HG03342 (cell line): ENCODE results near the gene PHACTR2.

Experiments
- ATAC-seq: cut with Tn5 transposase; IDR thresholded peaks from one replicate; pipeline ENCODE4 v1.9.1; 2021; ENCODE audit warnings: mild to moderate bottlenecking, moderate library complexity; ENCODE audit not compliant: unreplicated experiment

Gene PHACTR2

GRCh38 chr6:143696664-143697000 lies 18.9 kb downstream of the PHACTR2 start:
- no peak for ATAC-seq

- ATAC-seq: no peak
Observed at GRCh38 chr6:143697076-143697800, 19.5 kb downstream of the PHACTR2 start.

GRCh38 chr6:143698329-143698728 lies 20.6 kb downstream of the PHACTR2 start:
- ATAC-seq: no peak

- ATAC-seq: no peak
Observed at GRCh38 chr6:143698759-143699429, 21.1 kb downstream of the PHACTR2 start.

DNA sequence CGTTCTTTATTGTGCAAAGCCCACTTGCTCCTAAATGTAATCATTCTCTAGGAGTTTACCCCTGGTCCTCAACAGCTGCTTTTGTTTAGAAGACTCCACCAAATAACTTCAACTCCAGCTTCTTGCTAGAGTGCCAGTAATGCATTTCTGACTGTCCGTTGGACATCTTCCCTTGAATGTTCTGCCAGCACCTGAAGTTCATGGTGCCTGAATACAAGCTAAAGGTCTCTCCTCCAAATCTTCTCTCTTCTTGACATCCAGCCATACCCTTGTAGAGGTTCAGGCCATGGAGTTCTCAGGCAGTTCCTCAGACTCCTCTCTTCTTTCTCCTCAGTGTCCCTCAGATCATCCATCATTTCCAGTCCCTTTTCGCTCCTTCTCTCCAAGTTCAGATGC lies 21.7 kb downstream of the PHACTR2 start:
- ATAC-seq: no peak

DNA sequence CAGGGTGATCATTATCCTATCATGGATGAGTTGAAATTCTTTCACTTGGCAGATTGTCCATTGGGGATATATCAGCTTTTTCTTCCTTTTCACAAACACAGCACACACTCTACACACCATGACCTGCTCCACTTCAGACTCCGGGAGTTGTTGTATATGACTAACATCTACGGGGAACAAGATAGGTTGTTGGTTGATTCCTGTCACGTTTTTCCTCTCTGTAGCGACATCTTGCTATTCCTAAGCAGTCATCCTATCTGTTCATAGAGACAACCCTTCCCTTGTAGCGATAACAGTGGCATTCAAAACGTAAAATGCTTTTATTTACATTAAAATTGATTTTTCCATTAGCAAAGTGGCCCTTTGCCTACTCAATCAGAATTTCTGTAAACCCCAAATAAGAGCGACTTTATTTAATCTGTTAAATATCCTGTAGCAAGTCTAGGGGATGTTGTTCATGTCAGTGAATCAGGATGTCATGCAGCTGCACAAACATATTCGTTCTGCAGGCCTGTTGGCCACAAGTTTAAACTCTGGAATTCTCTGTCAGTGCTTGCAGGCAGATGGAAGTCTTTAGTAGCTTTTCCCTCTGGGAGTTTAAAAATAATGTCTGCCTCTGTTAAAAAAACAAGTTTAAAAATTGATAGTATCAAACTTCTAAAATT lies 23.1 kb downstream of the PHACTR2 start:
- ATAC-seq: no peak

- ATAC-seq: no peak
Observed at GRCh38 chr6:143701349-143702234, 23.8 kb downstream of the PHACTR2 start.

GRCh38 chr6:143705569-143705968 lies 27.8 kb downstream of the PHACTR2 start:
- ATAC-seq: no peak

DNA sequence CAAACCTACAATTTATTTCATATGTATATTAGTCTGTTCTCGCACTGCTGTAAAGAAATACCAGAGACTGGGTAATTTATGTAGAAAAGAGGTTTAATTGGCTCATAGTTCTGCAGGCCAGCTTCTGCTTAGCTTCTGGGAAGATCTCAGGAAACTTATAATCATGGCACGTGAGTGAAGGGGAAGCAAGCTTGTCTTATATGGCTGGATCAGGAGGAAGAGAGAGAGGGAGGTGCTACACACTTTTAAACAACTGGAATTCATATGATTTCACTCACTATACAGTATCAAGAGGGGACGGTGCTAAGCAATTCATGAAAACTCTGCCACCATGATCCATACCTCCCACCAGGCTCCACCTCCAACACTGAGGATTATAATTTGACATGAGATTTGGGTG lies 29.9 kb downstream of the PHACTR2 start:
- no peak for ATAC-seq

DNA sequence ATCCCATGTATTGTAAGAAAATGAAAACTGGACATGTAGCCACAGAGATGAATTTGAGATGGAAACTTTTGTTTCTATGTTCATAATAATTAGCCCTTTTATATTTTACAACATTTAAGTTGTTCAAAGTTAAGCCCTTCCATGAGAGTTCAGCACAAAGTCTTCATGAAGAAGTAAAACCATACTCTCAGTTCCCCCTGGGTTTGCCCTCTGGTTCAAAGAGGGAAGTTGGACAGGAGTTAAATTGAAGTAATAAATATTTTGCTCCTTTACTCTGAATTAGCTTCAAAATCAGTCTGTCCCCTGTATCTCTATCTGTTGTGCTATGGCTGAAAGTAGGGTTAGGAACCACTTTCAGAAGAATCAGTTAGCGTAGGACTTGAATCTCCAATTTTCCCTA lies 31.1 kb downstream of the PHACTR2 start:
- ATAC-seq: no peak

DNA sequence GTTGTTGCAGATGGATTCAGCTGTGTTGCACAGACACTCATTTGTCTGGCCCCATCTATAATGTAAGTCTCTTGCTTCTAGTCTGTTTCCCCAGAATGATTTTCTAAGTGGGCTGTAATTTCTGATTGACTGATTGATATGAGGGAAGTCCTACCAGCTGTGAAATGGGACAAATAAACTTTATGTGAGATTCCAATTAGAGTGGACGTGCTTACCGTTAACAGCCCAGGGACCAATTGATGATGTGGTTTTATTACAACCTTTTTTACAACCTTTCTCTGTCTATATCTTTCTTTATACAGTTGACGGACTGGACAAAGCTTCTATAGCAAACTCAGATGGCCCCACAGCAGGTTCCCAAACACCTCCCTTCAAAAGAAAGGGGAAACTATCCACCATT lies 33.9 kb downstream of the PHACTR2 start:
- no peak for ATAC-seq

GRCh38 chr6:143718472-143718871 lies 40.7 kb downstream of the PHACTR2 start:
- no peak for ATAC-seq

- ATAC-seq: no peak
Observed at GRCh38 chr6:143721642-143722041, 43.9 kb downstream of the PHACTR2 start.

DNA sequence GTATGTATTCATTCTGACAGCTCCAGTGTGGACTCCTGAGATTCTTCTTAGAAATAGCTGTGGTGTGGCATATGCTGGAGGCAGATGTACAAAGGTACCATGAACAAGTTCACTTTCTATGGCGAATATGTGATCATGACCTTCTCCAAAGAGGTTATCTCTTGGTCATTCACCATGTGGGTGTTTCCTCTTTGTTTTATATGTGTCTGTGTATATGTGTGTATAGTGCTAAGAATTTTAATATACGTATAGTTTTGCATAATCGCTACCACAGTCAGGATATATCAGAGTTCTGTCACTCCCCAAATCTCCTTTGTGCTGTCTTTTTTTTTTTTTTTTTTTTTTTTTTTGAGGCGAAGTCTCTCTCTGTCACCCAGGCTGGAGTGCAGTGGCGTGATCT lies 47.1 kb downstream of the PHACTR2 start:
- no peak for ATAC-seq

GRCh38 chr6:143726015-143726647 lies 48.4 kb downstream of the PHACTR2 start:
- no peak for ATAC-seq

DNA sequence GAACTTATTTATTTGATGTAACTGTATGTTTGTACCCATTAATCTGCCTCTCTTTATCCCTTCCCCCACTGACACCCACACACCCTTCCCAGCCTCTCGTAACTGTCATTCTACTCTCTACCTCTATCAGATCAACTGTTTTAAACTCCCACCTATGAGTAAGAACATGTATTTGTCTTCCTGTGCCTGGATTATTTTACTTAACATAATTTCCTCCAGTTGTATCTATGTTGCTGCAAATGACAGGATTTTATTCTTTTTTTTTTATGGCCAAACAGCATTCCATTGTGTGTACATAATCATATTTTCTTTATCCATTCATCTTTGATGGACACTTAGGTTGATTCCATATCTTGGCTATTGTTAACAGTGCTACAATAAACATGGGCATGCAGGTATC lies 49.3 kb downstream of the PHACTR2 start:
- ATAC-seq: no peak

- no peak for ATAC-seq
Observed at GRCh38 chr6:143731789-143732188, 54.0 kb downstream of the PHACTR2 start.

DNA sequence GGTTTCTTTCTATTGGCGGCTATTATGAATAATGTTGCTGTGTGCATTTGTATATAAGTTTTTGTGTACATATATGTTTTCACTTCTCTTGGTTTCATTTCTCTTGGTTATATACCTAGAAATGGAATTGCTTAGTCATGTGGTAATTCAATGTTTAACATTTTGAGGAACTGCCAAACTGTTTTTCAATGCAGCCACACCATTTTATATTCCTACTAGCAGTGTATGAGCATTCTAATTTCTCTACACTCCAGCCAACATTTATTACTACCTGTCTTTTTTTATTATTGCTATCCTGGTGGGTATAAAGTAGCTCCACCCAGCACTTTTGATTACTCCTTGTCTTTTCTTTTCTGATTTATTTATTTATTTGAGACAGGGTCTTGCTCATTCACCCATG lies 54.8 kb downstream of the PHACTR2 start:
- ATAC-seq: no peak

DNA sequence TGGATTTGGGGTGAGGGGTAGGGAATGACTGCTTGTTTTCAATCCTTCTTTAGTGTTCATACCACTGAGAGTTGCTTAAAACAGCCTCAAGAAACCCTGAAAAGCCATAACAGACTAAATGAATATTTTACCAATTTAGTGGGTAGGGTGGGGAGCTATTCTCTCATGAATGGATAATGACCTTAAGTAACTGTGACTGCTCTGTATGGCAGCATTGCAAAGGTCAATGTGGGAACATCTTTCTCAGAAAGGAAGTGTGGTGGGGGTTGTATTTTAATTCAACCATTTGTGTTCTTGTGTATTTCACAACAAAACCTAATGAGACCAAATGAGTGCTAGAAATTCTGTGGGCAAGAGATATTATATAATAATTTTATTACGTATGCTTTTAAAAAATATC lies 55.7 kb downstream of the PHACTR2 start:
- no peak for ATAC-seq

- no peak for ATAC-seq
Observed at GRCh38 chr6:143734641-143735063, 56.9 kb downstream of the PHACTR2 start.
